GM13977 (cell line): ENCODE measurements around the gene PORCN.

ENCODE experiments used
- DNase-seq: peaks from one replicate; pipeline ENCODE4 v3.0.0; 2012; ENCODE audit warnings: low spot score
- CTCF ChIP-seq: IDR thresholded peaks from 2 replicates; pipeline ENCODE4 v1.5.1; 2012; ENCODE audit warnings: mild to moderate bottlenecking, control low read depth; ENCODE audit not compliant: insufficient read depth; ENCODE audit errors: extremely low read depth, missing control alignments
- in situ Hi-C: fragments of 300-500 bp; cut with MboI; formaldehyde crosslinking; loops from one replicate; pipeline ENCODE4 v1.12.0; 2022; ENCODE audit warnings: low sequenced_read_pairs, low pct_unique_long_range_greater_than_20kb, mixed read lengths, inconsistent platforms; ENCODE audit not compliant: unreplicated experiment

PORCN gene

DNA sequence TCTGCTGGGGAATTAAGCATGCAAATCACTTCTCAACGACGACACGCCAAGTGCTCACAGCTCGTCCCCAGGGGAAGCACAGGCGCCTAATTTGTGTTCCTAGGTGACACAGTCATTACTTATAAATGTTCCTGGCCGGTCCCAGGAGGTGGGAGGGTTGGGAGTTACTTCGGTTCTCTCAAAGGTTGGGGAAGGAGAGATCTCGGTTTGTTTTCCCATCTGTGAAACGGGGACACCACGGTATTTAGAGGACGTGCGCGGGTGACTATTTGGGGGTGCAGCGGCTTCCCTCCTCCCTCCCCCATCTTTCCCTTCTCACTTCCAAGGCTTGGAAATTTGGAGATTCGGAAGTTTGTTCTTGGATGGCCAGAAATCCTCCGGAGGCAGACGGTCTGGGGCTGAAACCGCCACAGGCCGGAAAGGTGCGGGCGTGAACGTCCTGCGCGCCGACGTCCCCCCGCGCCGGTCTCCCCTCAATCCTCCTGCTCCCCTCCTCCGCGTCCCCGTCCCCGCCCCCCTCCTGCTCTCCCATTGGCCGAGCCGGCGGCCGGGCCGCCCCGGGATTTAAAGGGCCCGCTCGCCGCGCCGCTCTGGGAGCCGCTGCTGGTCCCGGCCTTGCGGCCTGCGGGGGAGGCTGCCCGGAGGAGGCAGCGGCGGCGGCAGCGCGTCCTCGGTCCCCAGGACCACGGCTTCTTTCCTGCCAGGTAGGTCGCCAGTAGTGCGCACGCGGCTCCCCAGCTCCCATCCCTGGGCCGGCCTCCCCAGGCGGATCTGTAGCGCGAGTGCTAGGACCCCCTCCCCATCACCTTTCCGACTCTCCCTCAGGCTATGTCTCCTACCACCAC, at the start of gene PORCN:
Gene PORCN, plus strand, starts transcription at position 593 of the 845 bp plus-strand sequence. CDS start 829 bp downstream, outside the sequence.
- peak; percentile 92 for DNase-seq
- TF ChIP-seq CTCF, result no peak
- in situ Hi-C loops, result no loop called here

- TF ChIP-seq CTCF, result no peak
- DNase-seq, result no peak
- in situ Hi-C loops, result no loop called here
Measured at GRCh38 chrX:48459483-48459882, 49.3 kb upstream of the PORCN start.

GRCh38 chrX:48460031-48460430, 48.8 kb upstream of the PORCN start:
- in situ Hi-C loops, result no loop called here

DNA sequence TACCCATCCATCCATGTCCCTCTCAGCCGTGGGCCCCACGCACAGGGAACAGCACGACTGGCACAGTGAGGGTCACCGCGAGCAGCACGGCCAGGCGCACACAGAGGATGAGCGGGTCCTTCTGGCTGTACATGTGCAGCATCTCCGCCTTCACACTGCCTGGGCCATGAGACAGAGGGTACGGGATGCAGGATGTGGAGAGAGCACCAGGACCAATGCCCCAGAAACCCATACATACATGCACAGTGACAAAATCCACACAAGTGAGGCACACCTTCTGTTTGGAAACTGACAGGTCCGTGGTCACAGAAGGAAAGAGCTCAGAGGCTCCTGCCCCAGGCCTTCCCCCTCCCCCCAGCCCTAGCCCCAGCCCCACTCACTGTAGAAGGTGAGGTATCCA, 48.2 kb upstream of the PORCN start:
- in situ Hi-C loops, result no loop called here
- DNase-seq, result no peak
- TF ChIP-seq CTCF, result no peak

More at GRCh38 chrX:48460031-48460430, 48.8 kb upstream of the PORCN start:
- no peak for TF ChIP-seq CTCF
- no peak for DNase-seq

- peak; percentile 7 for DNase-seq
- in situ Hi-C loops, result no loop called here
- TF ChIP-seq CTCF, result no peak
Measured at GRCh38 chrX:48461830-48462229, 47.0 kb upstream of the PORCN start.

GRCh38 chrX:48465336-48465933, 43.4 kb upstream of the PORCN start:
- DNase-seq, result no peak
- TF ChIP-seq CTCF, result no peak
- in situ Hi-C loops, result no loop called here
